GM12878 (cell line): ENCODE results near the gene NEK1. TPM values are rescaled to one million over a fixed set of nuclear protein-coding genes. Genes with fewer than 3 reads are reported as not detected.

Experiments
- ATAC-seq: fragments of 200-7000 bp; cut with Tn5 transposase; 3 replicates; pipeline ENCODE4 v1.9.1; 2020; ENCODE audit warnings: mild to moderate bottlenecking, moderate library complexity
- BruUV-seq: library from RNA; stranded (reverse); fragments of 400-500 nt; replicated peaks from 2 replicates; lab custom pipeline; 2021; lab: Mats Ljungman, UMichigan
- CTCF ChIA-PET: fragments of 300-600 bp; sonication (Branson Sonifier 250); formaldehyde crosslinking; extraction: SDS; loops from one replicate; lab custom pipeline; 2021; ENCODE audit warnings: inconsistent platforms; lab: Yijun Ruan, JAX
- POLR2A ChIA-PET: fragments of 350-600 bp; formaldehyde crosslinking; extraction: SDS; loops from one replicate; lab custom pipeline; 2021; ENCODE audit warnings: inconsistent platforms; lab: Charles Lee
- RAD21 ChIA-PET: fragments of 300-600 bp; sonication (Branson Sonifier 250); formaldehyde crosslinking; loops from one replicate; lab custom pipeline; 2023; ENCODE audit warnings: antibody characterized with exemption; ENCODE audit not compliant: unreplicated experiment; lab: Charles Lee
- SMC1A ChIA-PET: fragments of 300-600 bp; sonication (Branson Sonifier 250); formaldehyde crosslinking; loops from one replicate; lab custom pipeline; 2023; ENCODE audit not compliant: unreplicated experiment, uncharacterized antibody; lab: Charles Lee
- DNase-seq: peaks from one replicate; pipeline ENCODE4 v3.0.0-alpha.2; 2011; ENCODE audit warnings: low read depth, low spot score
- FAIRE-seq: peaks from 3 replicates; lab custom pipeline; 2011; peaks lifted over from hg19 to GRCh38; lab: Jason Lieb, UNC
- H2AFZ ChIP-seq: 2 replicates; pipeline ENCODE4 v1.6.0; 2011; ENCODE audit warnings: low read depth, low read length, control low read depth; ENCODE audit not compliant: control insufficient read depth
- H3K27ac ChIP-seq: 2 replicates; pipeline ENCODE4 v1.5.1; 2011; ENCODE audit warnings: control low read depth; ENCODE audit not compliant: control insufficient read depth, insufficient read depth
- H3K27me3 ChIP-seq, 2 experiments: replicated peaks in 1 of 2; 2 replicates each; pipeline versions ENCODE4 v1.6.0 to v1.6.1; 2011; ENCODE audit warnings: low read length in 1 of 2; ENCODE audit not compliant: control insufficient read depth in 2 of 2, insufficient read depth in 2 of 2
- H3K36me3 ChIP-seq, 2 experiments: 2 replicates each; pipeline ENCODE4 v1.5.1; 2011; ENCODE audit warnings: low read length in 1 of 2; ENCODE audit not compliant: control insufficient read depth in 2 of 2, insufficient read depth in 2 of 2
- H3K4me1 ChIP-seq: 2 replicates; pipeline ENCODE4 v1.6.1; 2011; ENCODE audit warnings: mild to moderate bottlenecking, low read length, moderate library complexity, mixed read lengths; ENCODE audit not compliant: control insufficient read depth, insufficient read depth
- H3K4me2 ChIP-seq: 2 replicates; pipeline ENCODE4 v1.6.0; 2011; ENCODE audit warnings: control low read depth; ENCODE audit not compliant: control insufficient read depth, insufficient read depth
- H3K4me3 ChIP-seq: fragments of 200-600 bp; sonication (generic); 2 replicates; pipeline ENCODE4 v1.5.1; 2016
- H3K79me2 ChIP-seq: 2 replicates; pipeline ENCODE4 v1.6.0; 2011; ENCODE audit warnings: low read length; ENCODE audit not compliant: control insufficient read depth, insufficient read depth
- H3K9ac ChIP-seq: 2 replicates; pipeline ENCODE4 v1.8.0; 2011; ENCODE audit warnings: low read length, control low read depth, mixed read lengths; ENCODE audit not compliant: control insufficient read depth, insufficient read depth
- H3K9me3 ChIP-seq: replicated peaks from 3 replicates; pipeline ENCODE4 v1.5.1; 2011; ENCODE audit warnings: mild to moderate bottlenecking, low read length; ENCODE audit not compliant: control insufficient read depth, insufficient read depth
- H4K20me1 ChIP-seq: 2 replicates; pipeline ENCODE4 v1.6.0; 2011; ENCODE audit not compliant: control insufficient read depth, insufficient read depth
- CBX5 ChIP-seq: sonication (generic); IDR thresholded peaks from 2 replicates; pipeline ENCODE4 v1.6.1; 2016; ENCODE audit warnings: low read depth, moderate library complexity, mild to moderate bottlenecking, inconsistent platforms
- HDAC6 ChIP-seq: fragments of 200-600 bp; sonication (generic); IDR thresholded peaks from one replicate; pipeline ENCODE4 v1.8.0; 2017; ENCODE audit warnings: antibody characterized with exemption; ENCODE audit not compliant: unreplicated experiment
- JUNB ChIP-seq: IDR thresholded peaks from 2 replicates; pipeline ENCODE4 v1.6.1; 2016; ENCODE audit warnings: antibody characterized with exemption, mild to moderate bottlenecking
- KDM1A ChIP-seq: fragments of 200-600 bp; sonication (generic); IDR thresholded peaks from 2 replicates; pipeline ENCODE4 v1.6.1; 2016; ENCODE audit warnings: borderline replicate concordance
- MTA2 ChIP-seq: fragments of 450-650 bp; IDR thresholded peaks from 2 replicates; pipeline ENCODE4 v1.6.1; 2016; ENCODE audit warnings: low read depth, mild to moderate bottlenecking, moderate library complexity
- NFIC ChIP-seq: IDR thresholded peaks from 2 replicates; pipeline ENCODE4 v1.6.1; 2012; ENCODE audit warnings: low read depth, mild to moderate bottlenecking, inconsistent platforms, low read length, moderate library complexity
- RBBP5 ChIP-seq: fragments of 200-600 bp; sonication (generic); conservative IDR thresholded peaks from 2 replicates; pipeline ENCODE4 v1.6.1; 2016
- RUNX3 ChIP-seq: IDR thresholded peaks from 2 replicates; pipeline ENCODE4 v1.6.1; 2012; ENCODE audit warnings: low read length, inconsistent platforms
- ZNF207 ChIP-seq: fragments of 450-650 bp; IDR thresholded peaks from 2 replicates; pipeline ENCODE4 v1.6.1; 2014; ENCODE audit warnings: antibody characterized with exemption, mild to moderate bottlenecking, borderline replicate concordance
- in situ Hi-C: fragments of 300-500 bp; cut with MboI; formaldehyde crosslinking; loops from 9 replicates; pipeline ENCODE4 v1.14.3; 2018; ENCODE audit warnings: mixed read lengths
- intact Hi-C: fragments of 100-400 bp; cut with micrococcal nuclease; formaldehyde crosslinking; loops from one replicate; pipeline ENCODE4 v1.14.2; 2022; ENCODE audit not compliant: unreplicated experiment
- polyA plus RNA-seq, 11 experiments: library from polyadenylated mRNA; depleted of rRNA in 4 of 11; unstranded in 6 of 11; stranded (reverse) in 5 of 11; fragments of >200 nt; fragmentation: Nextera tagmentation in 4 of 11; fragmentation: Illumina TruSeq in 1 of 11; extraction: Ambion mirVana in 4 of 11; extraction: Trizol in 1 of 11; gene quantifications; 1 replicate in 1 of 11; 2 replicates in 10 of 11; pipeline versions ENCODE4 v1.2.1 to v1.2.3, GENCODE V29; 2011 to 2016; ENCODE audit warnings: inconsistent platforms in 2 of 11, missing spikeins in 2 of 11, low read depth in 1 of 11
- total RNA-seq, 4 experiments: library from RNA; depleted of rRNA in 3 of 4; stranded (reverse); fragments of >200 nt in 3 of 4; fragmentation: Illumina TruSeq in 1 of 4; extraction: Trizol in 1 of 4; gene quantifications; 2 replicates each; pipeline versions ENCODE4 v1.2.1 to v1.2.3, GENCODE V29; 2013 to 2021
- TF ChIP-seq, protein P1 (sequence below): IDR thresholded peaks from 2 replicates; pipeline ENCODE4 v1.6.1; 2012; ENCODE audit warnings: mild to moderate bottlenecking, low read depth, low read length

NEK1 gene
- total and polyA plus RNA-seq, 10 of the 15 experiments (the other 5 are each of a cell fraction or from before 2014, with no cell fraction given): 4.9 to 16.1 (median 7.5) TPM

DNA sequence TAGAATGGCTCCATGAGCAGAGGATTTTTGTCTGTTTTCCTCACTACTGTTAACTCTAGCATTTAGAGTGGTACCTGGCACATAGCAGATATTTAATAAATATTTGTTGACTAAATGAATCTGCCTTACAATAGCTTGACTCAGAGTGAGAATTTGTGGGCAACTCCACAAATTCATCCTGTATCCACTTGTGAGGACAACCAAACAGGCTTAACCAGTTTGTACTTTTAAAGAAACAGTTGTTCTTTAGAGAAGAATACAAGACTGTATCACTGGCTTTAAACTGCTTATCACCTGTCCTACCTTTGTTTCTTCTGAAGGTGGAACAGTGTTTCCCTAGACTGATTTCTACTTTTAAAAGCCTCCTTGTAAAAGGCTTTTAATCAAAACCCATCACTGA is 200.3 kb downstream of the NEK1 start:
- no peak overlapping the region; the same call in 1 of the 2 replicates for H3K4me2 ChIP-seq
- H3K79me2 ChIP-seq: no peaks in the 10 kb centered on the region
- no TSS peak for BruUV-seq
- H3K4me3 ChIP-seq: no peak overlapping the region
- intact Hi-C loops (loop anchor here (1.0 kb wide), 1 partner anchor 119 kb away; no protein-coding TSS in a partner anchor), in situ Hi-C loops (no loop called here)
- CTCF ChIA-PET: interaction anchor here (4.1 kb wide), 1 partner anchor 25 kb away, joined by 33 read pairs; no protein-coding TSS in a partner anchor
- no peak for FAIRE-seq
- H3K9ac ChIP-seq: no peak overlapping the region; the same call in 1 of the 2 replicates
- no peaks in the 10 kb centered on the region; the same call in 2 of the 3 replicates for H3K9me3 ChIP-seq
- POLR2A ChIA-PET: interaction anchor here (0.8 to 2.6 kb wide), 2 partner anchors 26 to 118 kb away, joined by 3 to 27 read pairs; no protein-coding TSS in a partner anchor
- SMC1A ChIA-PET: interaction anchor here (1.0 to 11.9 kb wide), 4 partner anchors 12 to 119 kb away, joined by 3 to 212 read pairs (median 40); no protein-coding TSS in a partner anchor
- no peaks in the 10 kb centered on the region for H3K27me3 ChIP-seq
- RAD21 ChIA-PET: interaction anchor here (0.6 to 6.1 kb wide), 5 partner anchors 15 to 74 kb away, joined by 3 to 112 read pairs (median 4); no protein-coding TSS in a partner anchor
- no peak for DNase-seq
- peaks cover 22% of the 10 kb centered on the region for H3K4me1 ChIP-seq
- peak overlapping the region; percentile 63 for H3K27ac ChIP-seq
- TF ChIP-seq, protein P1, sequence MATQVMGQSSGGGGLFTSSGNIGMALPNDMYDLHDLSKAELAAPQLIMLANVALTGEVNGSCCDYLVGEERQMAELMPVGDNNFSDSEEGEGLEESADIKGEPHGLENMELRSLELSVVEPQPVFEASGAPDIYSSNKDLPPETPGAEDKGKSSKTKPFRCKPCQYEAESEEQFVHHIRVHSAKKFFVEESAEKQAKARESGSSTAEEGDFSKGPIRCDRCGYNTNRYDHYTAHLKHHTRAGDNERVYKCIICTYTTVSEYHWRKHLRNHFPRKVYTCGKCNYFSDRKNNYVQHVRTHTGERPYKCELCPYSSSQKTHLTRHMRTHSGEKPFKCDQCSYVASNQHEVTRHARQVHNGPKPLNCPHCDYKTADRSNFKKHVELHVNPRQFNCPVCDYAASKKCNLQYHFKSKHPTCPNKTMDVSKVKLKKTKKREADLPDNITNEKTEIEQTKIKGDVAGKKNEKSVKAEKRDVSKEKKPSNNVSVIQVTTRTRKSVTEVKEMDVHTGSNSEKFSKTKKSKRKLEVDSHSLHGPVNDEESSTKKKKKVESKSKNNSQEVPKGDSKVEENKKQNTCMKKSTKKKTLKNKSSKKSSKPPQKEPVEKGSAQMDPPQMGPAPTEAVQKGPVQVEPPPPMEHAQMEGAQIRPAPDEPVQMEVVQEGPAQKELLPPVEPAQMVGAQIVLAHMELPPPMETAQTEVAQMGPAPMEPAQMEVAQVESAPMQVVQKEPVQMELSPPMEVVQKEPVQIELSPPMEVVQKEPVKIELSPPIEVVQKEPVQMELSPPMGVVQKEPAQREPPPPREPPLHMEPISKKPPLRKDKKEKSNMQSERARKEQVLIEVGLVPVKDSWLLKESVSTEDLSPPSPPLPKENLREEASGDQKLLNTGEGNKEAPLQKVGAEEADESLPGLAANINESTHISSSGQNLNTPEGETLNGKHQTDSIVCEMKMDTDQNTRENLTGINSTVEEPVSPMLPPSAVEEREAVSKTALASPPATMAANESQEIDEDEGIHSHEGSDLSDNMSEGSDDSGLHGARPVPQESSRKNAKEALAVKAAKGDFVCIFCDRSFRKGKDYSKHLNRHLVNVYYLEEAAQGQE: no peak
- TF ChIP-seq RBBP5: no peak
- TF ChIP-seq KDM1A: no peak
- peak; percentile 71 for TF ChIP-seq RUNX3
- no peak for TF ChIP-seq ZNF207
- peak; percentile 47 for TF ChIP-seq JUNB
- TF ChIP-seq HDAC6: no peak
- 0 out of 2 replicates have a peak, but pooled peaks have one; percentile 15 for TF ChIP-seq NFIC
- TF ChIP-seq MTA2: no peak
- no peak for TF ChIP-seq CBX5
- H4K20me1 ChIP-seq: no peaks in the 10 kb centered on the region
- ATAC-seq: peak; percentile 10
- no peaks in the 10 kb centered on the region for H3K36me3 ChIP-seq
- no peak overlapping the region for H2AFZ ChIP-seq
